HepG2 (cell line): ENCODE measurements around the gene ADAMTS4. TPM values are rescaled to one million over a fixed set of nuclear protein-coding genes. Genes with fewer than 3 reads are reported as not detected.

Experiments
- HNF4G ChIP-seq, 2 experiments: sonication (generic) in 1 of 2; formaldehyde crosslinking in 1 of 2; IDR thresholded peaks; 2 replicates each; pipeline versions ENCODE4 v1.4.0 to v1.6.1; 2011 to 2020; ENCODE audit warnings: borderline replicate concordance in 2 of 2, low read depth in 2 of 2, mild to moderate bottlenecking in 2 of 2, low read length in 1 of 2, missing genetic modification reagents in 1 of 2, moderate library complexity in 1 of 2
- HOXA7 ChIP-seq: sonication (generic); formaldehyde crosslinking; IDR thresholded peaks from 2 replicates; pipeline ENCODE4 v1.8.1; 2022; ENCODE audit warnings: mild to moderate bottlenecking, missing genetic modification reagents, moderate library complexity
- REL ChIP-seq: sonication (generic); formaldehyde crosslinking; conservative IDR thresholded peaks from 2 replicates; pipeline ENCODE4 v1.8.0; 2022; ENCODE audit warnings: mild to moderate bottlenecking, missing genetic modification reagents, moderate library complexity
- SATB2 ChIP-seq: sonication (generic); formaldehyde crosslinking; IDR thresholded peaks from 2 replicates; pipeline ENCODE4 v1.5.0; 2020; ENCODE audit warnings: missing genetic modification reagents
- SSRP1 ChIP-seq: IDR thresholded peaks from 2 replicates; pipeline ENCODE4 v1.6.1; 2016; ENCODE audit warnings: control low read depth
- TBX3 ChIP-seq: fragments of 450-650 bp; IDR thresholded peaks from 2 replicates; pipeline ENCODE4 v1.6.1; 2017; ENCODE audit warnings: antibody characterized with exemption, mild to moderate bottlenecking, inconsistent platforms, borderline replicate concordance
- ZBTB38 ChIP-seq: sonication (generic); formaldehyde crosslinking; IDR thresholded peaks from 2 replicates; pipeline ENCODE4 v1.5.1; 2020; ENCODE audit warnings: mild to moderate bottlenecking, missing genetic modification reagents
- ZNF564 ChIP-seq: sonication (generic); formaldehyde crosslinking; IDR thresholded peaks from 2 replicates; pipeline ENCODE4 v1.8.1; 2023; ENCODE audit warnings: mild to moderate bottlenecking, missing genetic modification reagents
- ZNF761 ChIP-seq: sonication (generic); formaldehyde crosslinking; conservative IDR thresholded peaks from 2 replicates; pipeline ENCODE4 v1.4.0; 2020; ENCODE audit warnings: mild to moderate bottlenecking, missing genetic modification reagents
- polyA plus RNA-seq, 8 experiments: library from polyadenylated mRNA; depleted of rRNA in 3 of 8; stranded (reverse) in 7 of 8; unstranded in 1 of 8; fragments of >200 nt; fragmentation: Illumina TruSeq in 4 of 8; extraction: Trizol in 4 of 8; gene quantifications; 2 replicates each; pipeline versions ENCODE4 v1.2.1 to v1.2.3, GENCODE V29; 2011 to 2016; ENCODE audit warnings: low read depth in 4 of 8, missing spikeins in 1 of 8, mixed read lengths in 1 of 8; ENCODE audit not compliant: insufficient read depth in 1 of 8
- total RNA-seq, 5 experiments: library from RNA; depleted of rRNA; stranded (reverse); fragments of >200 nt; fragmentation: Illumina TruSeq; extraction: Trizol; gene quantifications; 2 replicates each; pipeline ENCODE4 v1.2.3, GENCODE V29; 2016; ENCODE audit warnings: low read depth in 1 of 5
- TF ChIP-seq, protein P1 (sequence below): sonication (generic); formaldehyde crosslinking; IDR thresholded peaks from 2 replicates; pipeline ENCODE4 v1.5.0; 2020; ENCODE audit warnings: mild to moderate bottlenecking, missing genetic modification reagents
- TF ChIP-seq, protein P2 (sequence below): sonication (generic); formaldehyde crosslinking; IDR thresholded peaks from 2 replicates; pipeline ENCODE4 v1.4.0; 2020; ENCODE audit warnings: mild to moderate bottlenecking, missing genetic modification reagents
- TF ChIP-seq, protein P3 (sequence below): sonication (generic); formaldehyde crosslinking; IDR thresholded peaks from 2 replicates; pipeline ENCODE4 v1.8.0; 2022; ENCODE audit warnings: low read depth, missing genetic modification reagents
- TF ChIP-seq, protein P4 (sequence below): sonication (generic); IDR thresholded peaks from 2 replicates; pipeline ENCODE4 v1.6.1; 2016; ENCODE audit warnings: low read depth, borderline replicate concordance
- TF ChIP-seq, protein P5 (sequence below): sonication (generic); formaldehyde crosslinking; conservative IDR thresholded peaks from 2 replicates; pipeline ENCODE4 v1.4.0; 2020; ENCODE audit warnings: missing genetic modification reagents
- TF ChIP-seq, protein P6 (sequence below): IDR thresholded peaks from 2 replicates; pipeline ENCODE4 v1.6.1; 2016; ENCODE audit warnings: mild to moderate bottlenecking

The ADAMTS4 gene
- total and polyA plus RNA-seq, 2 of the 13 experiments (the other 11 are each of a cell fraction or from before 2014, with no cell fraction given), result 0.51 to 1.7 TPM

DNA sequence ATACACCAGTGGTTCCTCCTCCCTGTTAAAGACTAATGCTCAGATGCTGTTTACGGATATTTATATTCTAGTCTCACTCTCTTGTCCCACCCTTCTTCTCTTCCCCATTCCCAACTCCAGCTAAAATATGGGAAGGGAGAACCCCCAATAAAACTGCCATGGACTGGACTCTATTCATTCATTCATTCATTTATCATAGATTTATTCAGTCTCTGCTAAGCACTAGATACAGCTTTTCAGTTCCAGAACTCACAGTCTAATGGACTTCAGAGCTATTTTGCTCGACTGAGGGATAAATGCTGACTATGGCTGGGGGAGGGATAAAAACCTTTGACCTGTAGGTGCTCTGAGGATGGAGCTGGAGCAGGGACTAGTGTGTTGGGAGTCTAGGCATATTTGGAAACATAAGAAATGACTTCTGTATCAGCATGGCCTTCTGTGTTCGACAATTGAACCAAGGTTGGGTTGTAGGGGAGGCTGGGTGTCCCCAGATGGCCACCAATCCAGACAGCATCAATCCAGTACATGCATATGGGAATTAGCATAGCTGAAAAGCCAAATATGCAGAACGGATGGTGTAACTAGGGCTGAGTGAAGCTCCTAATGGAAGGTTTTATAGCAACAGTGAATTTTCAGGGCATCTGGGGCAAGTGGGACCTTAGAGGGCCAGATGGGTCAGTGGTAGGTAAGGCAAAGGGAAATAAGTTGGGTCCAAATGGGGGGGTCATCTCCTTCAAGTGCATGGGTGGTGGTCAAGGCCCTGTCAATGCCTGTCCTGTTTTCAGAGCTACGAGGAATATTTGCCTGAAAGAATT, 20.4 kb upstream of the ADAMTS4 start (continued):
- TF ChIP-seq, protein P1, sequence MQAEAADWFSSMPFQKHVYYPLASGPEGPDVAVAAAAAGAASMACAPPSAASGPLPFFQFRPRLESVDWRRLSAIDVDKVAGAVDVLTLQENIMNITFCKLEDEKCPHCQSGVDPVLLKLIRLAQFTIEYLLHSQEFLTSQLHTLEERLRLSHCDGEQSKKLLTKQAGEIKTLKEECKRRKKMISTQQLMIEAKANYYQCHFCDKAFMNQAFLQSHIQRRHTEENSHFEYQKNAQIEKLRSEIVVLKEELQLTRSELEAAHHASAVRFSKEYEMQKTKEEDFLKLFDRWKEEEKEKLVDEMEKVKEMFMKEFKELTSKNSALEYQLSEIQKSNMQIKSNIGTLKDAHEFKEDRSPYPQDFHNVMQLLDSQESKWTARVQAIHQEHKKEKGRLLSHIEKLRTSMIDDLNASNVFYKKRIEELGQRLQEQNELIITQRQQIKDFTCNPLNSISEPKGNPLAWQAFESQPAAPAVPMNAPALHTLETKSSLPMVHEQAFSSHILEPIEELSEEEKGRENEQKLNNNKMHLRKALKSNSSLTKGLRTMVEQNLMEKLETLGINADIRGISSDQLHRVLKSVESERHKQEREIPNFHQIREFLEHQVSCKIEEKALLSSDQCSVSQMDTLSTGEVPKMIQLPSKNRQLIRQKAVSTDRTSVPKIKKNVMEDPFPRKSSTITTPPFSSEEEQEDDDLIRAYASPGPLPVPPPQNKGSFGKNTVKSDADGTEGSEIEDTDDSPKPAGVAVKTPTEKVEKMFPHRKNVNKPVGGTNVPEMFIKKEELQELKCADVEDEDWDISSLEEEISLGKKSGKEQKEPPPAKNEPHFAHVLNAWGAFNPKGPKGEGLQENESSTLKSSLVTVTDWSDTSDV (CRISPR knock-in tag), result no peak
- TF ChIP-seq ZNF761 (CRISPR knock-in tag) (no peak), SATB2 (CRISPR knock-in tag) (no peak), HOXA7 (CRISPR knock-in tag) (no peak), SSRP1 (CRISPR knock-in tag) (peak; percentile 72; the same call in 1 of the 2 replicates), HNF4G (IDR thresholded peaks at IDR 0.05; ENCODE audit: borderline replicate concordance, low read depth, low read length) (peak; percentile 49; the same call in 1 of the 2 replicates), HNF4G (CRISPR knock-in tag; IDR thresholded peaks at IDR 0.05; ENCODE audit: borderline replicate concordance, low read depth) (no peak), ZBTB38 (CRISPR knock-in tag) (no peak), ZNF564 (CRISPR knock-in tag) (0 out of 2 replicates have a peak, but pooled peaks have one; percentile 43), REL (CRISPR knock-in tag) (peak; percentile 68; the same call in 1 of the 2 replicates), TBX3 (no peak)
- TF ChIP-seq, protein P2, sequence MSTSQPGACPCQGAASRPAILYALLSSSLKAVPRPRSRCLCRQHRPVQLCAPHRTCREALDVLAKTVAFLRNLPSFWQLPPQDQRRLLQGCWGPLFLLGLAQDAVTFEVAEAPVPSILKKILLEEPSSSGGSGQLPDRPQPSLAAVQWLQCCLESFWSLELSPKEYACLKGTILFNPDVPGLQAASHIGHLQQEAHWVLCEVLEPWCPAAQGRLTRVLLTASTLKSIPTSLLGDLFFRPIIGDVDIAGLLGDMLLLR (CRISPR knock-in tag), result no peak
- TF ChIP-seq, protein P3, sequence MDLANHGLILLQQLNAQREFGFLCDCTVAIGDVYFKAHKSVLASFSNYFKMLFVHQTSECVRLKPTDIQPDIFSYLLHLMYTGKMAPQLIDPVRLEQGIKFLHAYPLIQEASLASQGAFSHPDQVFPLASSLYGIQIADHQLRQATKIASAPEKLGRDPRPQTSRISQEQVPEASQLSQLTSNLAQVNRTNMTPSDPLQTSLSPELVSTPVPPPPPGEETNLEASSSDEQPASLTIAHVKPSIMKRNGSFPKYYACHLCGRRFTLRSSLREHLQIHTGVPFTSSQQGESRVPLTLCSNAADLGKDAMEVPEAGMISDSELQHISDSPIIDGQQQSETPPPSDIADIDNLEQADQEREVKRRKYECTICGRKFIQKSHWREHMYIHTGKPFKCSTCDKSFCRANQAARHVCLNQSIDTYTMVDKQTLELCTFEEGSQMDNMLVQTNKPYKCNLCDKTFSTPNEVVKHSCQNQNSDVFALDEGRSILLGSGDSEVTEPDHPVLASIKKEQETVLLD, result peak; percentile 43; the same call in 1 of the 2 replicates
- TF ChIP-seq, protein P4, sequence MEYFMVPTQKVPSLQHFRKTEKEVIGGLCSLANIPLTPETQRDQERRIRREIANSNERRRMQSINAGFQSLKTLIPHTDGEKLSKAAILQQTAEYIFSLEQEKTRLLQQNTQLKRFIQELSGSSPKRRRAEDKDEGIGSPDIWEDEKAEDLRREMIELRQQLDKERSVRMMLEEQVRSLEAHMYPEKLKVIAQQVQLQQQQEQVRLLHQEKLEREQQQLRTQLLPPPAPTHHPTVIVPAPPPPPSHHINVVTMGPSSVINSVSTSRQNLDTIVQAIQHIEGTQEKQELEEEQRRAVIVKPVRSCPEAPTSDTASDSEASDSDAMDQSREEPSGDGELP, result no peak
- TF ChIP-seq, protein P5, sequence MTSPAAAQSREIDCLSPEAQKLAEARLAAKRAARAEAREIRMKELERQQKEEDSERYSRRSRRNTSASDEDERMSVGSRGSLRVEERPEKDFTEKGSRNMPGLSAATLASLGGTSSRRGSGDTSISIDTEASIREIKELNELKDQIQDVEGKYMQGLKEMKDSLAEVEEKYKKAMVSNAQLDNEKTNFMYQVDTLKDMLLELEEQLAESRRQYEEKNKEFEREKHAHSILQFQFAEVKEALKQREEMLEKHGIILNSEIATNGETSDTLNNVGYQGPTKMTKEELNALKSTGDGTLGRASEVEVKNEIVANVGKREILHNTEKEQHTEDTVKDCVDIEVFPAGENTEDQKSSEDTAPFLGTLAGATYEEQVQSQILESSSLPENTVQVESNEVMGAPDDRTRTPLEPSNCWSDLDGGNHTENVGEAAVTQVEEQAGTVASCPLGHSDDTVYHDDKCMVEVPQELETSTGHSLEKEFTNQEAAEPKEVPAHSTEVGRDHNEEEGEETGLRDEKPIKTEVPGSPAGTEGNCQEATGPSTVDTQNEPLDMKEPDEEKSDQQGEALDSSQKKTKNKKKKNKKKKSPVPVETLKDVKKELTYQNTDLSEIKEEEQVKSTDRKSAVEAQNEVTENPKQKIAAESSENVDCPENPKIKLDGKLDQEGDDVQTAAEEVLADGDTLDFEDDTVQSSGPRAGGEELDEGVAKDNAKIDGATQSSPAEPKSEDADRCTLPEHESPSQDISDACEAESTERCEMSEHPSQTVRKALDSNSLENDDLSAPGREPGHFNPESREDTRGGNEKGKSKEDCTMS, result no peak
- TF ChIP-seq, protein P6, sequence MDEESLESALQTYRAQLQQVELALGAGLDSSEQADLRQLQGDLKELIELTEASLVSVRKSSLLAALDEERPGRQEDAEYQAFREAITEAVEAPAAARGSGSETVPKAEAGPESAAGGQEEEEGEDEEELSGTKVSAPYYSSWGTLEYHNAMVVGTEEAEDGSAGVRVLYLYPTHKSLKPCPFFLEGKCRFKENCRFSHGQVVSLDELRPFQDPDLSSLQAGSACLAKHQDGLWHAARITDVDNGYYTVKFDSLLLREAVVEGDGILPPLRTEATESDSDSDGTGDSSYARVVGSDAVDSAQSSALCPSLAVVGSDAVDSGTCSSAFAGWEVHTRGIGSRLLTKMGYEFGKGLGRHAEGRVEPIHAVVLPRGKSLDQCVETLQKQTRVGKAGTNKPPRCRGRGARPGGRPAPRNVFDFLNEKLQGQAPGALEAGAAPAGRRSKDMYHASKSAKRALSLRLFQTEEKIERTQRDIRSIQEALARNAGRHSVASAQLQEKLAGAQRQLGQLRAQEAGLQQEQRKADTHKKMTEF (CRISPR knock-in tag), result 0 out of 2 replicates have a peak, but pooled peaks have one; percentile 19
